ENCODE measurements around the gene AIG1. TPM values are rescaled to one million over a fixed set of nuclear protein-coding genes. Genes with fewer than 3 reads are reported as not detected.

Gene AIG1
- total RNA-seq, 1 experiment from 2014 or later, result 6.8 TPM

GRCh38 chr6:143210420-143210819 lies 149.7 kb downstream of the AIG1 start:
- Histone ChIP-seq H3K4me3 (no peak overlapping the region), H3K27ac (no peak overlapping the region), H3K27me3 (no peaks in the 10 kb centered on the region), H3K36me3 (no peaks in the 10 kb centered on the region), H3K9me3 (replicated peaks) (no peaks in the 10 kb centered on the region), H3K4me1 (no peaks in the 10 kb centered on the region)
- no peak for DNase-seq

- no peaks in the 10 kb centered on the region for H3K27me3 ChIP-seq
- no peak overlapping the region for H3K4me3 ChIP-seq
- no peaks in the 10 kb centered on the region for H3K9me3 ChIP-seq (replicated peaks)
- no peak overlapping the region for H3K27ac ChIP-seq
- no peak for DNase-seq
- H3K36me3 ChIP-seq, result no peaks in the 10 kb centered on the region
- H3K4me1 ChIP-seq, result no peaks in the 10 kb centered on the region
These were observed 153.2 kb downstream of the AIG1 start for GRCh38 chr6:143213859-143214376.

DNA sequence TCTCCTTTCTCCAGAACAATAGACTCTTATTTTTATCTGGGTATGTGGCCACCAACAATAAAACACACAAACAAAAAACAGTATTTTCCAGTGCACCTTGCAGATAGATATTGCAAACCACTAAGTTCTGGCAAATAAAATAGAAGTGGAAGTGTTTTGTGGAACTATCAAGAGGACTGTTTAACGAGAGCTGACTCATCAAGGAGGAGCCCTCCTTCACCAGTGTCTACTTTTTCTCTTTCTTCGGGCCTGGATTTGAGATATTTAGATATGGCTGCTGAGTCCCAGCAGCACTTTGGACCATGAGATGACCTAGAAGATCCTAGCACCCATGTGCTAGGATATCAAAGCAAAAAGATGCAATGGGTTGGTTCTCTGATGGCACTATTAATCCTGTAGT lies 154.7 kb downstream of the AIG1 start:
- Histone ChIP-seq H3K4me1 (no peaks in the 10 kb centered on the region), H3K27me3 (no peaks in the 10 kb centered on the region), H3K27ac (no peak overlapping the region), H3K36me3 (no peaks in the 10 kb centered on the region), H3K9me3 (replicated peaks) (no peaks in the 10 kb centered on the region), H3K4me3 (no peak overlapping the region)
- DNase-seq, result no peak

DNA sequence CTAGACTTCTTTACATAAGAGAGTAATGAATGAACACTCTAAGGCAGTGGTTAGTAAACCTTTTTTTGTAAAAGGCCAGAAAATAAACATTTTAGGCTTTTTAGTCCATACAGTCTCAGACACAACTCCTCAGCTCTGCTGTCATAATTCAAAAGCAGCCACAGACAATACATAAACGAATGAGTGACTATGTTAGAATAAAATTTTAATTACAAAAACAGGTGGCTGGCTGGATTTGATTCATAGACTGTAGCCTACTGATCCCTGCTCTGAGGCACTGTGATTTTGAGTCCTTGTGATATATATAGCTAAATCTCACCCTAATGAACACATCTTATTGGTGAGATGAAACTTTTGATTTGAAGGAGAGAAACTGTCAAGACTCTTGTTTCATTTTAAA lies 155.1 kb downstream of the AIG1 start:
- no peak overlapping the region for H3K27ac ChIP-seq
- no peak overlapping the region for H3K4me3 ChIP-seq
- DNase-seq, result no peak

DNA sequence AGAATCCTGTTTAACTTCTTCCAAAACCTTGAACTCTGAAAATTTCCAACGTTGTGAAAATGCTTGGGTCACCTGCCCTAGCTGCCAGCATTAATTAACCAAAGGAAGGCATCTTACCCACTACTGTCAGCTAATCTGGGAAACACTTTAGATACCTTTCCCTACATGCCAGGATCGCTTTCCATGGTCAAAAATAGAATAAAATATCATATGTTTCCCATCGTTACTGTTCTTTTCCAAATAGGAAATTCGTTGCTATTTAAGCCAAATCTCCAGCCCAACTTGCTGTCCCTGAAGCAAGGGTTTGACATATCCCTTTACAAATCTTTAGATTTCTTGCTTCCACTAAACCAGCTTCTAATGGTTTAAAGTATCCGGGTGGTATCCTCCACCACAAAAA lies 157.5 kb downstream of the AIG1 start:
- H3K27me3 ChIP-seq, result no peaks in the 10 kb centered on the region
- DNase-seq, result no peak
- no peaks in the 10 kb centered on the region for H3K9me3 ChIP-seq (replicated peaks)
- no peak overlapping the region for H3K4me3 ChIP-seq
- no peak overlapping the region for H3K27ac ChIP-seq
- no peaks in the 10 kb centered on the region for H3K4me1 ChIP-seq
- H3K36me3 ChIP-seq, result no peaks in the 10 kb centered on the region

More for the DNA sequence above, 155.1 kb downstream of the AIG1 start:
- H3K4me1 ChIP-seq, result no peaks in the 10 kb centered on the region
- H3K27me3 ChIP-seq, result no peaks in the 10 kb centered on the region
- no peaks in the 10 kb centered on the region for H3K36me3 ChIP-seq
- no peaks in the 10 kb centered on the region for H3K9me3 ChIP-seq (replicated peaks)

DNA sequence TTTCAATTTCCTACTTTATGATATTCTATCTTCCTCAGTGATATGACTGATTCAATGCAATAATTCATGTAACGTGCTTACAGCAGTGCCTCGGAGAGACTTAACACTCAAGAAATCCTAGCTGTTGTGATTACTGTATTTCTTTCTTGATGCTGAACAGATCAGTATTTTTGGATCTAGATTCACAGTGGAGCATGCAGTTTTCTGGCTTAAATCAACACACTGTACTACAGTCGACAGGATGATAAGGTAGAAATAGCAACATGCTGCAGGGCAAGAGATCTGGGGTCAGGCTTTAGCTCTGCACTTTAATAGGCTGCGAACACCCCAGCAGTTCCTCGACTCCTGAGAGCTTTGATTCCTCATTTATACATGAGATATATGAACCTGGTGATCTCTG lies 161.0 kb downstream of the AIG1 start:
- 0 out of 2 replicates have a peak, but pooled peaks cover 3% of the 10 kb centered on the region for H3K4me1 ChIP-seq
- no peak overlapping the region for H3K4me3 ChIP-seq
- no peaks in the 10 kb centered on the region for H3K9me3 ChIP-seq (replicated peaks)
- no peaks in the 10 kb centered on the region for H3K27me3 ChIP-seq
- H3K36me3 ChIP-seq, result no peaks in the 10 kb centered on the region
- no peak for DNase-seq
- H3K27ac ChIP-seq, result no peak overlapping the region

DNA sequence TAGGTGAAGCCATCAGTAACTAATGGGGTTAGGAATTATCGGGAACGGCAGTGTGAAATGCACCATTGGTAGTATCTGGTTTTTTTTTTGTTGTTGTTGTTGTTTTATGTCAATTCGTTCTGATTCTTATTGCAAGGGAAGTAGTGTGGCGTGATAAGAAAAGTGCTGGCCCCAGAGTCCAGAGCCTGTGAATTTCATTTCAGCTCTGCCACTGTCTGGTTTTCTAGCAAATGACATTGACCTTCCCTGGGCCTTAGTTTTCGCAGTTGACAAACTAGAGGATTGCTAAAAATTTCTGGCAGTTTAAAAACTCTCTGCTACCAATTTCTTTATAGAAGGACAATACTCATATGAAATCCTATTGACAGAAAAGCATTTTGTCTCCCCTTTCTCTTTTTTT lies 161.6 kb downstream of the AIG1 start:
- Histone ChIP-seq H3K4me3 (no peak overlapping the region), H3K27ac (no peak overlapping the region), H3K27me3 (no peaks in the 10 kb centered on the region)

DNA sequence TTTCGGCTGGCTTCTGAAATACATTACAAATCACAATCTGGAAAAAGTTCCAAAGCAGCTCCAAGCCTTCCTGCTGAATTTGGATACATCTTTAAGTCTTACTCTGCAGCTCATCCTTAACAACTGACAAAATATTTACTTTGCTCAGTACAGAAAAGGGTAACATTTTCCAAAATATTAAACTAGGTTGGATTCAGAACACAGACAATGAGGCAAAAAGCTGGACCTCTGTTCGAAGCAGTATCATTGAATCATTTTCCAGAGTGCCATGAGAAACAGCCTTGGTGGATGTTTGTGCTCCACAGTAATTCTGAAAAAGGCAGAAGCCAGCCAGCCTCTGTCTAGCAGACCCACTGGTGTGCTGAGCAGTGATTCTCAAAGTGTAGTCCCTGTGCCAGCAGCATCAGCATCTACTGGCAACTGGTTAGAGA lies 162.1 kb downstream of the AIG1 start:
- H3K27me3 ChIP-seq, result no peaks in the 10 kb centered on the region
- H3K4me1 ChIP-seq, result 0 out of 2 replicates have a peak, but pooled peaks cover 3% of the 10 kb centered on the region
- H3K4me3 ChIP-seq, result no peak overlapping the region
- H3K27ac ChIP-seq, result no peak overlapping the region
- DNase-seq, result no peak
- H3K9me3 ChIP-seq (replicated peaks), result no peaks in the 10 kb centered on the region
- no peaks in the 10 kb centered on the region for H3K36me3 ChIP-seq

More for the DNA sequence above, 161.6 kb downstream of the AIG1 start:
- no peak for DNase-seq
- Histone ChIP-seq H3K9me3 (replicated peaks) (no peaks in the 10 kb centered on the region), H3K36me3 (no peaks in the 10 kb centered on the region), H3K4me1 (0 out of 2 replicates have a peak, but pooled peaks cover 3% of the 10 kb centered on the region)

- Histone ChIP-seq H3K27ac (no peak overlapping the region), H3K27me3 (no peaks in the 10 kb centered on the region), H3K36me3 (no peaks in the 10 kb centered on the region), H3K4me3 (no peak overlapping the region), H3K9me3 (replicated peaks) (no peaks in the 10 kb centered on the region), H3K4me1 (0 out of 2 replicates have a peak, but pooled peaks cover 3% of the 10 kb centered on the region)
- DNase-seq, result peak; percentile 32 to 48
These were observed 163.2 kb downstream of the AIG1 start for GRCh38 chr6:143223895-143224294.

DNA sequence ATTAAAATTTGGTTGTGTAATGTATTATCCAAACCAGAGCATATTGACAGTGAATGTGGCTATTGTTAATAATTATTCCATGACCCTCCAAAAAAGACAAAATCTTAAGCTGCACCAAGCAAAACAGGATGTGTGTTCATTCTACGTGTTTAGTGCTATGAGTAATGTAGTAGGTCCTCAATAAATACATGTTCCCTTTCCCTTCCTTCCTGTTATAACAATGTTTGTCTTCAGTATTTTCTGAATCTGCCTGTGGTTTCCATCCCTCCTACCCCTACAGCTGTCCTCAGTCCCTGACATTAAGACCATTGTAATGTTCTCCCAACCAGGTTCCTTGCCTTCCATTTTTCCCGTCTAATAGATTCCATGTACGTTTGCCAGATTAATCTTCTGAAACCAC lies 163.8 kb downstream of the AIG1 start:
- no peak for DNase-seq
- Histone ChIP-seq H3K9me3 (replicated peaks) (no peaks in the 10 kb centered on the region), H3K27ac (no peak overlapping the region), H3K27me3 (no peaks in the 10 kb centered on the region), H3K36me3 (no peaks in the 10 kb centered on the region), H3K4me3 (no peak overlapping the region), H3K4me1 (0 out of 2 replicates have a peak, but pooled peaks cover 3% of the 10 kb centered on the region)

- 0 out of 2 replicates have a peak, but pooled peaks cover 3% of the 10 kb centered on the region for H3K4me1 ChIP-seq
- H3K4me3 ChIP-seq, result no peak overlapping the region
- H3K27ac ChIP-seq, result no peak overlapping the region
- H3K36me3 ChIP-seq, result no peaks in the 10 kb centered on the region
- H3K27me3 ChIP-seq, result no peaks in the 10 kb centered on the region
- DNase-seq, result no peak
- no peaks in the 10 kb centered on the region for H3K9me3 ChIP-seq (replicated peaks)
These were observed 165.2 kb downstream of the AIG1 start for GRCh38 chr6:143225929-143226328.

GRCh38 chr6:143227675-143228074 lies 167.0 kb downstream of the AIG1 start:
- Histone ChIP-seq H3K4me3 (no peak overlapping the region), H3K27ac (no peak overlapping the region), H3K4me1 (0 out of 2 replicates have a peak, but pooled peaks cover 3% of the 10 kb centered on the region), H3K36me3 (no peaks in the 10 kb centered on the region), H3K9me3 (replicated peaks) (no peaks in the 10 kb centered on the region), H3K27me3 (no peaks in the 10 kb centered on the region)
- DNase-seq, result no peak

DNA sequence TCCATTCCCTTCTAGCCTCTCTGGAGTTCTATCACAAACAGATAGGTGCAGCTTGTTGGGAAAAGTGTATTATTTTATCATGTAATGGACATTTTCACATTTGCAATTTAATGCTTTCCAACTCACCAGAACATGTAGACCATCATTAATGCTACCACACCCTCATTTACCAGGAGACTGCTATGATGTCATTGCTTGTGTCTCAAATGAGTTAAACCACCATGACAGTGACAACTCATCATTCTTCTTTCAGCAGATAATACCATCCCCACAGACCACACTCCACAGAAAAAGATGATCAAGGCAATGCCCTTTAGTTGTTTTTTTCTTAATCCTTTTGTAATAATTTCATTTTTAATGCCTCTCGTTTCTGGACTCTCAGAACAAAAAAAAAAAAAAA lies 168.7 kb downstream of the AIG1 start:
- no peaks in the 10 kb centered on the region for H3K27me3 ChIP-seq
- H3K36me3 ChIP-seq, result no peaks in the 10 kb centered on the region
- DNase-seq, result no peak
- no peaks in the 10 kb centered on the region for H3K4me1 ChIP-seq
- H3K9me3 ChIP-seq (replicated peaks), result no peaks in the 10 kb centered on the region
- H3K27ac ChIP-seq, result no peak overlapping the region
- H3K4me3 ChIP-seq, result no peak overlapping the region

GRCh38 chr6:143232849-143233248 lies 172.2 kb downstream of the AIG1 start:
- DNase-seq, result peak; percentile 56 to 67
- H3K36me3 ChIP-seq, result no peaks in the 10 kb centered on the region
- no peaks in the 10 kb centered on the region for H3K27me3 ChIP-seq
- no peaks in the 10 kb centered on the region for H3K9me3 ChIP-seq (replicated peaks)
- no peaks in the 10 kb centered on the region for H3K4me1 ChIP-seq
- H3K4me3 ChIP-seq, result no peak overlapping the region
- H3K27ac ChIP-seq, result no peak overlapping the region

GRCh38 chr6:143233554-143234285 lies 173.0 kb downstream of the AIG1 start:
- Histone ChIP-seq H3K36me3 (no peaks in the 10 kb centered on the region), H3K27ac (no peak overlapping the region), H3K27me3 (no peaks in the 10 kb centered on the region), H3K4me3 (no peak overlapping the region), H3K4me1 (no peaks in the 10 kb centered on the region), H3K9me3 (replicated peaks) (no peaks in the 10 kb centered on the region)
- DNase-seq, result no peak

DNA sequence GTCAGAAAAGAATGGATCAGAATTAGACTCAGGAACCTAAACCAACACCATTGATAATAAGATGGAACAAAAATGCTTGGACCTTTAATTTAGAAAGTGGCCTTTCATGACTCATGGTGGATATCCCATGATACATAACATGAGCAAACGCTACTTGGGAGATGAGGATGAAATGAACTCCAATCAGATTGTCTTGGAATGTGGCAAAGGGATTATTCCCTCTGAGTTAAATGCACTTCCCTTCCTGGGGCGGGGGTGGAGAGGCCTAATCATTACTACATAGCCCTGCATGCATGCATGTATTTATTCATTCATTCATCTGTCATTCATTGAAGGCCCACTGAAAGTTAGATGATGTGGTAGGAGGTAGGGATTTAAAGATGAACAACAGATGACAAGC lies 174.0 kb downstream of the AIG1 start:
- Histone ChIP-seq H3K36me3 (no peaks in the 10 kb centered on the region), H3K27me3 (no peaks in the 10 kb centered on the region), H3K4me3 (no peak overlapping the region), H3K9me3 (replicated peaks) (no peaks in the 10 kb centered on the region), H3K4me1 (no peaks in the 10 kb centered on the region), H3K27ac (no peak overlapping the region)
- DNase-seq, result no peak
